Stimulated activated CD8-positive, alpha-beta memory T cell treated with anti-CD3 and anti-CD28 coated beads, Interleukin-4, amount 100 ng/mL, for 4 hours (primary cell): ENCODE data around the gene MUC2.

Experiments used
- DNase-seq, 2 donors: peaks; one replicate each; pipeline ENCODE4 v3.0.0-alpha.2; 2020; ENCODE audit warnings: low read depth in 2 of 2, low spot score in 1 of 2

The MUC2 gene

GRCh38 chr11:1050581-1051355 is 23.9 kb upstream of the MUC2 start:
- DNase-seq, result peak; percentile 37 to 46

DNA sequence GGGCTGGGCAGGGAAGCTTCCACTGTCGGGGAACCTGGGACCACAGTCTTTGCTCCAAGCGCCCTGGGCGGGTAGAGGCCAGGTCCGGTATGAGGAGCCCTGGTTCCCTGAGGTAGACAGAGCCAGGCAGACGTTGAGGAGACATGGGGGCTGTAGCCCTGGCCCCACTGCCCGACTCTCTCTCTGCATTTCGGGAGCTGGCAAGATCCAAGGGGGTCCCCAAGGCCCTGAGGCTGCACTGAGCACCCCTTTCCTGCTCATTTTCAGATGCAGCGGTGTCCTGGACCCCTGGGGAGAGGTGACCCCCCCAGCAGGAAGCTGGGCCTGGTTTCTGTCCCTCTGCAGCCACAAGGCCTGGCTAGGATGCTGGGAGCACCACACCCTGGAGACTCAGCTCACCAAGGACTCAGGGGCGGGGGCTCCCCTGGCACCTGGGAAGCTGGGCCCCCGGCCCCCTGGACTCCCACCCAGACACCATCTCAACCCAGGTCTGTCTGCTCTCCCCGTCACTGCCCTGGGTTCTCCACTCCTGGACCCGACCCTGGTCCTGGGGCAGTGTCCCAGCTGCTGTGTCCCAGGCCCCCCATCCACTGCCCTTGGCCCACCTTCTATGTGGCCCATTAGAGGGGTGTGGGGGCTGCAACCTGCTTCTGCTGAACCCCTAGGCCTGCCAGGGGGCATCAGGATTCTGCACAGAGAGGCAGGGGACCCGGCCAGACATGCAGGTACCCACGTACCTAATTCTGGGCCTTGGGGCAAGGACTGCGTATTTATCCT is 23.1 kb upstream of the MUC2 start:
- DNase-seq, result no peak

DNA sequence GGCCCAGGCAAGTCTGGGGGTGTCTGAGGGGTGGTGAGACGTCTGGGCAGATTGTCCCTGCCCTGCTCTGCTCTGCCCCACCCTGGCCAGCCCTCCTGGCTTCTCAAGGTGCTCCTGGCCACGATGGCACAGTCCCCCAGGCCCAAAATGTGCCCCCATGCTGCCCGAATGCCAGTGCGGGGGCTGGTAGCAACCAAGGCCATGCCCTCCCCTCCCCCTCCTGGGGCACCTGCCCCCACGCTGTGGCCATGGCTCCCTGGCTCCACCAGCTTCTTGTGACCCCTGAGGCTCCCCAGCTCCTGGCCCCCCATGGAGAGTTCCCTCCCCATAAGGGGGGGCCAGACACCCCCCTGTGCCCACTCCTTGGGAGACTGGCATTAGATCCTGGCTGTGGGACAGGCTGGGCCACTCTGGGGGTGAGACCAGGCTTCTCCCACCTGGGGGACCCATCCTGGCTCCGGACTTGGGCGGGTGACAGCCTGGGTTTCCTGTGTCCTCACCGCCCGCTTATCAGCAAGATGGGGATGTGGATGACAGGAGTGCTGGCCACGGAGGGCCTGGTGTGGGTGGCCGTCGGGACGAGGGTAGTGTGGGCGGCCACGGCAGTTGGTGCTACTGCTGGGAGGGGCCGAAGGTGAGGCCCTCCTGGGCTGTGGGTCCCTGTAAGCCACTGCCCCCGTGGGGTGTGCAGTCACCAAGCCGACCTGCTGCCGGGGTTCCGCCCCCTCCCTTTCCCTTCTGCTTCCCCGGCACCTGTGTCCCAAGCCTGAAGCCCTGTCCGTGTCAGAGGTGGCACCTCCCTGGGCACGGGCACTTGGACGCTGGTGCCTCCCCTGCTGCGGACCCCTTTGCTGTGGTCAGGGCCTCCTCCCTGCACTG is 22.3 kb upstream of the MUC2 start:
- no peak for DNase-seq

- no peak for DNase-seq
Measured at GRCh38 chr11:1053121-1053901, 21.4 kb upstream of the MUC2 start.

GRCh38 chr11:1054143-1055108 is 20.2 kb upstream of the MUC2 start:
- no peak for DNase-seq

- DNase-seq, result no peak
Measured at GRCh38 chr11:1055109-1055703, 19.5 kb upstream of the MUC2 start.

DNA sequence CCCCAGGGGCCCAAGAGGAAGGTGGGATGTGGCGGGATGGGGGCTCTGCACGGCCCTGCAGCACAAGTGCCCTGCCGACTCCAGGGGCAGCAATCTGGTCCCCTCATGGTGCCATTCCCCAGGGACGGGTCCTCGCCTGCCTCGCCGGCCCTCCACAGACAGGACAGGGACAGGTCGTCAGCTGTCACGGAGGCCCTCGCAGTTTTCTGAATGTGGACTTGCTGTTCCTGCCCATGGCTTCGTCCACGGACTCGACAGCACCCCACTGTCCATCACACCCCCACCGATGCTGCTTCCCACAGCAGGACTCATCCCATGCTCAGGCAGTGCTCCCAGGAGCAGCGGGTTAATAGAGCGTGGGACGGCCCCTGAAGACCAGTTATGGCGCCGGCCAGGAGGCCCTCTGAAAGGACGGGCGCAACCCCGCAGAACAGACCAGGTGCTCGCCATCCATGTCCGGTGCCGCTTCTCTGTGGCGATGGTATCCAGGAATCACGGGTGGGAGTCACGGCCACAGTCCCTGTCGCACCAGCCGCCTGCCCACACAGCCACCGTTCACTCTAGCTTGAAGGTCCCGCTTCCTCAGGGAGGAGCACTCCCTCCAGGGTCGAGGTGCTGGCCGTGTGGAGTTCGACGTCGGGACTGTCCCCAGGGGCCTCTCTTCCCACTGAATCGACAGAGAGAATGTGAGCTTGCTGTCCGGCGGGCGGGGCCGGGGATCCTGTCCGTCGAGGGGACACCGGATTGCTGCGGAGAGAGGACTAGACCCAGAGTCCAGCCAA is 18.5 kb upstream of the MUC2 start:
- no peak for DNase-seq

GRCh38 chr11:1057806-1058205 is 16.9 kb upstream of the MUC2 start:
- DNase-seq, result no peak

- DNase-seq, result no peak
Measured at GRCh38 chr11:1059759-1060158, 14.9 kb upstream of the MUC2 start.

- no peak for DNase-seq
Measured at GRCh38 chr11:1060410-1060809, 14.3 kb upstream of the MUC2 start.

DNA sequence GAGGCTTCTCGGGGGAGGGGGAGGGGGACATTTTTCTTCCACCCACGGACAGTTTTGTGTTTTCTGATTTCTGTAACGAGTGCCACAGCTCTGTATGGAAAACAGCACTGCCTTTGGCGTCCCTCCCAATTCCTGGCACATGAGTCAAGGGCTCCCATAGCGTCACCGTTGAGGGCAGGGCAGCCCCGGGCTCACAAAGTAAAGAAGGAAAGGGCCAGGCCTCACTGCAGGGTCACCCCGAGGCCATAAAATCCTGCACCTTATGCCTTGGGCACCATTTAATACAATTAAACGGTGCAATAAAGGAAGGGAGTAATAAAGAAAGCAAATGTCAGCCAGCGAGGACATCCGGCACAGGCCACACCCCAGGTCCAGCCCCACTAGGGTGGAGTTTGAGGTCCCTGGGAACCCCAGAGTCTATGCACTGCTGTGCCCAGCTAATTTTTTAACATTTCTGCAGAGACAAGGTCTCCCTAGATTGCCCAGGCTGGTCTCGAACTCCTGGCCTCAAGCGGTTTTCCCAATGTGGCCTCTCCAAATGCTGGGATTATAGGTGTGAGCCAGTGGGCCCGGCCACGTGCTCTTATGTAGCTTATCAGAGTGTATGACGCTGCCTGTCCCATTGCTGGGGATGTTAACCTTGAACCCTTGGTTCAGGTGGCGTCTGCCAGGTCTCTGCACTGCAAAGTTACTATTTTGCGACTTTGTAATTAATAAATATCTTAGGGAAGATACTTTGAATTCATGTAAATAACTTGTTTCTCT is 13.6 kb upstream of the MUC2 start:
- DNase-seq, result no peak

DNA sequence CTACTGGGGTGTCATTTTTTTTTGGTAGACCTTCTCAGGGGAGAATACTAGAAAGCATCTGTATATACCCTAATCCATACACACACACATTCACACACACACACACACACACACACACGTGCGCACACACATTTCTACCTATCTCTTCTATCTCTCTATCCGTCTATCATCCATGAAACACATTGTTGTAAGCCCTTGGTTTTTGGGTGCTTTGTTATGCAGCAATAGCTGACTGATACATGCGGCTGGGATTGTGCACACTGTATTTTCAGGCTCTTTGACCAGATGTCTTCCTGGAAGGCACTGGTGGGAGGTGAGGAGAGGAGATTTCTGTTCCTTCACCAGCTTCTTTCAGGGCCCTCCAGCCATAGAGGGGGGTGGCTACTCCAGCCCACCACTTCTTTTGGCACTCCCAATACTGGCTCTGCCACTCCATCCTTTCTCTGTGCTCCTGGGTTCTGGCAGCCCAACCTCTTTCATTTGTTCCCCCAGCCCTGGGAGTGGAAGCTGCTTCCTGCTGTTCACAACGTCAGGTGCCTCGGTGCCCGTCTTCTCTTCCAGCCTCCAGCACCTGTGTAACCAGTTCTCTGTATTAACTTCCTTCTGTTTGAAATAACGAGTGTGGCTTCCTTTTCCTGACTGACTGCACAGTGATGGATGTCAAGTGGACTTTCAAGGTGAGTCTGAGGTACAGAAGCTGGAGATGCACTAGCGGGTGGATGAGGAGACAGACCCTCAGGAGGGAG is 12.4 kb upstream of the MUC2 start:
- no peak for DNase-seq

DNA sequence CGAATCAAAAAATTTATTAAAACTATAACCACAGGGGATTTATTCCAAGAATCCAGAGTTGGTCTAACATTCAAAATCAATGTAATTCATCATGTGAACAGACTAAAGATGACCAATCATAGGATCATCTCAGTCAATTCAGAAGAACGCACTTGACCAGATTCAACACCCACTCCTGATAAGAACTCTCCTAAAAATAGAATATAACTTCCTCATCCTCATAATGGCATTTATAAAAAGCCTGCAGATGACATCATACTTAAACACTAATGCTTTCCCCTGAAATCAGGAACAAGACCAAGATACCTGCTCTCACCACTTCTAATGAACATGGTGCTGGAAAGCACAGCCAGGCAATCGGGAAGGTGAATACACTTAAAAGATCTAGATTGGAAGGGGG is 10.5 kb upstream of the MUC2 start:
- DNase-seq, result no peak

GRCh38 chr11:1067812-1068496 is 6.7 kb upstream of the MUC2 start:
- DNase-seq, result no peak

DNA sequence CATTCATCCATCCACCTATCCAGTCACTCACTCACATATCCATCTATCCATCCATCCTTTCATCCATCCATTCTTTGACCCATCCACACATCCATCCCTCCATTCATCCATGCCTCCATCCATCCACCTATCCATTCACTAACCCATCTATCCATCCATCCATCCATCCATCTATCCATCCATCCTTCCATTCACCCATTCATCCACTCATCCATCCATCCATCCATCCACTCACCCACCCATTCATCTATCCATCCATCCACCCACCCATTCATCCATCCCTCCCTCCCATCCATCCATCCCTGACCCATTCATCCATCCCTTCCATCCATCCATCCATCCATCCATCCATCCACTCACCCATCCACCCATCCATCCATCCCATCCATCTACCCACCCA is 4.9 kb upstream of the MUC2 start:
- no peak for DNase-seq
